HepG2 (cell line): ENCODE results near the gene KANSL1. TPM values are rescaled to one million over a fixed set of nuclear protein-coding genes. Genes with fewer than 3 reads are reported as not detected.

Experiments used
- MED8 ChIP-seq: sonication (generic); formaldehyde crosslinking; IDR thresholded peaks from 2 replicates; pipeline ENCODE4 v1.8.1; 2023; ENCODE audit warnings: mild to moderate bottlenecking, missing genetic modification reagents; ENCODE audit not compliant: insufficient replicate concordance
- NFKB2 ChIP-seq: sonication (generic); formaldehyde crosslinking; IDR thresholded peaks from 2 replicates; pipeline ENCODE4 v1.4.0; 2020; ENCODE audit warnings: missing genetic modification reagents, borderline replicate concordance
- RXRB ChIP-seq: IDR thresholded peaks from 2 replicates; pipeline ENCODE4 v1.6.1; 2016; ENCODE audit warnings: borderline replicate concordance, missing genetic modification reagents, missing compliant biosample characterization
- SPEN ChIP-seq: sonication (generic); formaldehyde crosslinking; IDR thresholded peaks from 2 replicates; pipeline ENCODE4 v1.5.1; 2020; ENCODE audit warnings: low read depth, mild to moderate bottlenecking, missing genetic modification reagents
- ZBTB33 ChIP-seq: sonication (generic); formaldehyde crosslinking; IDR thresholded peaks from 2 replicates; pipeline ENCODE4 v1.4.0; 2020; ENCODE audit warnings: missing genetic modification reagents
- ZBTB40 ChIP-seq, 2 experiments: fragments of 450-650 bp in 1 of 2; sonication (generic) in 1 of 2; formaldehyde crosslinking in 1 of 2; IDR thresholded peaks; 2 replicates each; pipeline versions ENCODE4 v1.6.1 to v1.8.0; 2016 to 2022; ENCODE audit warnings: antibody characterized with exemption in 1 of 2, mild to moderate bottlenecking in 1 of 2, missing genetic modification reagents in 1 of 2
- ZNF253 ChIP-seq: sonication (generic); formaldehyde crosslinking; IDR thresholded peaks from 2 replicates; pipeline ENCODE4 v1.8.0; 2022; ENCODE audit warnings: mild to moderate bottlenecking, missing genetic modification reagents, borderline replicate concordance
- ZNF678 ChIP-seq: sonication (generic); formaldehyde crosslinking; IDR thresholded peaks from 2 replicates; pipeline ENCODE4 v1.4.0; 2020; ENCODE audit warnings: mild to moderate bottlenecking, missing genetic modification reagents
- ZNF687 ChIP-seq: sonication (generic); formaldehyde crosslinking; IDR thresholded peaks from 2 replicates; pipeline ENCODE4 v1.5.1; 2020; ENCODE audit warnings: mild to moderate bottlenecking, missing genetic modification reagents, moderate library complexity
- ZNF788 ChIP-seq: sonication (generic); formaldehyde crosslinking; IDR thresholded peaks from 2 replicates; pipeline ENCODE4 v1.5.0; 2020; ENCODE audit warnings: mild to moderate bottlenecking, missing genetic modification reagents, borderline replicate concordance
- polyA plus RNA-seq, 8 experiments: library from polyadenylated mRNA; depleted of rRNA in 3 of 8; stranded (reverse) in 7 of 8; unstranded in 1 of 8; fragments of >200 nt; fragmentation: Illumina TruSeq in 4 of 8; extraction: Trizol in 4 of 8; gene quantifications; 2 replicates each; pipeline versions ENCODE4 v1.2.1 to v1.2.3, GENCODE V29; 2011 to 2016; ENCODE audit warnings: low read depth in 4 of 8, missing spikeins in 1 of 8, mixed read lengths in 1 of 8; ENCODE audit not compliant: insufficient read depth in 1 of 8
- total RNA-seq, 5 experiments: library from RNA; depleted of rRNA; stranded (reverse); fragments of >200 nt; fragmentation: Illumina TruSeq; extraction: Trizol; gene quantifications; 2 replicates each; pipeline ENCODE4 v1.2.3, GENCODE V29; 2016; ENCODE audit warnings: low read depth in 1 of 5

Gene KANSL1
- total and polyA plus RNA-seq, 2 of the 13 experiments (the other 11 are each of a cell fraction or from before 2014, with no cell fraction given) = 24.0 to 59.6 TPM

- TF ChIP-seq ZNF788 (CRISPR knock-in tag) (0 out of 2 replicates have a peak, but pooled peaks have one; percentile 30), RXRB (CRISPR knock-in tag) (0 out of 2 replicates have a peak, but pooled peaks have one; percentile 15), NFKB2 (CRISPR knock-in tag) (0 out of 2 replicates have a peak, but pooled peaks have one; percentile 19), SPEN (CRISPR knock-in tag) (peak; percentile 18; the same call in 1 of the 2 replicates), MED8 (no peak), ZNF687 (CRISPR knock-in tag) (peak; percentile 95), ZNF678 (CRISPR knock-in tag) (no peak), ZBTB40 (IDR thresholded peaks at IDR 0.05) (no peak), ZBTB40 (CRISPR knock-in tag; IDR thresholded peaks at IDR 0.05) (peak; percentile 49; the same call in 1 of the 2 replicates), ZBTB33 (CRISPR knock-in tag) (peak; percentile 79), ZNF253 (CRISPR knock-in tag) (no peak)
Observed at GRCh38 chr17:46011711-46012505, 181.3 kb downstream of the KANSL1 start (continued).
